Measurements from ENCODE around the gene CSGALNACT2.

Gene CSGALNACT2

DNA sequence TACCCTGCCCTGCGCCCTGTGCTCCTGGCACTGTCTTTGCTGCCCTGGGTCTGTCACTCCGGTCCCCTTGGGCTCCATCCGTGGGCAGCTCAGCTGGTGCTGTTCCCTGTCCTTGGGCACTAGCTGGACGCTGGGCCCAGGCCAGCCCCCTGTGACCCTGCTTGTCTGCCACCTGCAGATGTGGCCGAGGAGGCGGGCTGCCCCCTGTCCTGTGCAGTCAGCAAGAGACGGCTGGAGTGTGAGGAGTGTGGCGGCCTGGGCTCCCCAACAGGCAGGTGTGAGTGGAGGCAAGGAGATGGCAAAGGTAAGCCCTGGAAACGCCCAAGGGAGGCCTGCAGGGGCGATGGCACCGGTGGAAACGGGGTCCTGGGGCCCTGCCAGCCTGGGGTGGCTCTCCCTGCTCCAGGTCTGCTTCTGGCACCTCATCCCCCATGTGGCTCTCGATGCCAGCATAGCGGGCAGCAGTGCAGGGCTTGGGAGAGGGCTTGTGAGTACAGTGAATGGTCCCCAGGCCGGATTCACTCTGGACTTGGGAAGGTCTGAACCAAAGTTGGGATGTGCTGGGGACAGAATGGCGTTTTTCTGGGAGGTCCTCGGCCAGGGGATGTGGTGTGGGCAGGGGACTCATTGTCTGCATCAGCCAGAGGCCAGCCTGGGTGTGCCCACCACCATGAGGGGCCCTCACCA is 26.2 kb upstream of the CSGALNACT2 start:
- DNase-seq (ENCODE audit: low spot score): no peak

DNA sequence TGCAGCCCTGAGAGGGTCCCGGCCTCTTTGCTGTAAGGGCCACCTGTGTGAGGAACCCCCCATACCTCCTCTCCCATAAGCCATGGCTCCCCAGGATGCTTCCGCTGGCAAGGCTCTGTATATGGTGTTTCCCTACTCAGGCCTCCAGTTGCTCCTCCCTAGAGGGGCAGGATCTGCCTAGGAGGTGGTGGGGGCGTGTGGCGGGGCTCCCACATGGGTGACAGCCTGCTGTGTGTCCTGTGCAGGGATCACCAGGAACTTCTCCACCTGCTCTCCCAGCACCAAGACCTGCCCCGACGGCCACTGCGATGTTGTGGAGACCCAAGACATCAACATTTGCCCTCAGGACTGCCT is 25.7 kb upstream of the CSGALNACT2 start:
- DNase-seq (ENCODE audit: low spot score): no peak

GRCh38 chr10:43113201-43114087 is 24.8 kb upstream of the CSGALNACT2 start:
- DNase-seq (ENCODE audit: low spot score): no peak

GRCh38 chr10:43114088-43114742 is 24.0 kb upstream of the CSGALNACT2 start:
- DNase-seq (ENCODE audit: low spot score): no peak

- DNase-seq (ENCODE audit: low spot score): no peak
Measured at GRCh38 chr10:43114743-43115611, 23.3 kb upstream of the CSGALNACT2 start.

DNA sequence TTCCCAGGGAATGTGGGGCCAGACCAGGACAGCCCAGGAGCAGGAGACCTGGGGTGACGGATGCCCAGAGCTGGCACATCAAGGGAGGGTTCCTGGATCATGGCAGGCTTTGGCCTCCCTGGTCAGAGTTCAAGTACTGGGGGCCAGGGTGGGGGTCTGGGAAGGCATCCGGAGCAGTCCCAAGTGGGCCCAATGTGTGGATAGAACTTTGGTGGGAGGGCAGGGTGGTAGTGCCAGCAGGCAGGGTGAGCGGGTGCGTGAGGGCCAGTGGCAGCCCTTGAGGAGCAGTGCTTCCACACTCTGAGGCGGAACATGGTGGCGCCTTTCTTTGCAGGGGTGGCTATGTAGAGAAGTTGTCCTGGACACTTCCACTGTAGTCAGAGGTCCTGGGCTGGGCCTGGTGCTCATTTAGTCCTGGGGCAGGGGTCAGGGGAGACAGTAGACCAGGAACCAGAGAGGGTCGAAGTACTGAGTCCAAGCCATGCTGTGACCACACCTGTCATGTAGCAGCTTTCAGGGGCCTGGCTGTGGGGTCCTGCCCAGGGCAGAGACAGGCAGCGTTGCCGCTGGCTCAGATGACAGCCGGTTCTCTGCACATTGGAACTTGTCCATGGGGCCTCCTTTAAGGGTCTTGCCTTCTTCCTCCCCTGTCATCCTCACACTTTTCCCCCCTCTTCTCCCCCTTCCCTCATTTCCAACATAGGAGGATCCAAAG is 22.2 kb upstream of the CSGALNACT2 start:
- no peak for DNase-seq (ENCODE audit: low spot score)

DNA sequence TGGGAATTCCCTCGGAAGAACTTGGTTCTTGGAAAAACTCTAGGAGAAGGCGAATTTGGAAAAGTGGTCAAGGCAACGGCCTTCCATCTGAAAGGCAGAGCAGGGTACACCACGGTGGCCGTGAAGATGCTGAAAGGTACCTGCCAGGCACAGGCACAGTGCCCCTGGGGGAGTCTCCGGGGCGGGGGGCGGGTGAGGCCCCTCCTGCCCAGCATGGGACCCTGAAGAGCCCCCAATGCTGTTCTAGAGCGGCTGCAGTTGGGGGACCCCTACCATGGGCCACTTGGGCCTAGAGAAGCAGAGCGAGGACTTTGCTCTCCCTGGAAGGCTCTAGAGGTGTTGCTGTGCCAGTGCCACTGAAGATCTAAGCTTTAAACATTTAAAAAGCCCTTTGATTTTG is 21.6 kb upstream of the CSGALNACT2 start:
- DNase-seq (ENCODE audit: low spot score): no peak

- no peak for DNase-seq (ENCODE audit: low spot score)
Measured at GRCh38 chr10:43117031-43117776, 21.0 kb upstream of the CSGALNACT2 start.

DNA sequence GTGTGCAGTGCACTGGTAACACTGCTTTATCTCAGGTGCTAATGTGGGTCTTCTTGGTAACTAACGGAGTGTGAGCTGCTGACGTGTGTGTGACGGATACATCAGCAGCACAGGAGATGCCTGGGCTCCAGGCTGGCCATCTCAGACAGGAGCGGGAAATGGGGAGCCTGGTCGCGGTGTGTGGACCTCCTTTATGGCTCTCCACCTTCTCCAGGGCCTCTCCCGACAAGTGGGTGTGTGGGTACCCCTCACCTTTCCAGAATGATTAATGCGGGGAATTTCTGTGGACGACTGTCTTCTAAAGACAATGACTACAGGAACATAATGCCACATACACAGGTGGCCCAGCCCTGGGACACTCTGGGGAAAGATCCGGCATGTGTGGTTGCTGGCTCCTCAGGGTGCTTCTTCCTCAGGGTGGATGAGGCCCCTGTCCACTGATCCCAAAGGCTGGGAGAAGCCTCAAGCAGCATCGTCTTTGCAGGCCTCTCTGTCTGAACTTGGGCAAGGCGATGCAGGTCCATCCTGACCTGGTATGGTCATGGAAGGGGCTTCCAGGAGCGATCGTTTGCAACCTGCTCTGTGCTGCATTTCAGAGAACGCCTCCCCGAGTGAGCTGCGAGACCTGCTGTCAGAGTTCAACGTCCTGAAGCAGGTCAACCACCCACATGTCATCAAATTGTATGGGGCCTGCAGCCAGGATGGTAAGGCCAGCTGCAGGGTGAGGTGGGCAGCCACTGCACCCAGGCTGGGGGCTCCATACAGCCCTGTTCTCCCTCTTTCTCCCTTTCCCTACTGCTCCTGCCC is 20.3 kb upstream of the CSGALNACT2 start:
- DNase-seq (ENCODE audit: low spot score): no peak

GRCh38 chr10:43118631-43119415 is 19.4 kb upstream of the CSGALNACT2 start:
- DNase-seq (ENCODE audit: low spot score): no peak

DNA sequence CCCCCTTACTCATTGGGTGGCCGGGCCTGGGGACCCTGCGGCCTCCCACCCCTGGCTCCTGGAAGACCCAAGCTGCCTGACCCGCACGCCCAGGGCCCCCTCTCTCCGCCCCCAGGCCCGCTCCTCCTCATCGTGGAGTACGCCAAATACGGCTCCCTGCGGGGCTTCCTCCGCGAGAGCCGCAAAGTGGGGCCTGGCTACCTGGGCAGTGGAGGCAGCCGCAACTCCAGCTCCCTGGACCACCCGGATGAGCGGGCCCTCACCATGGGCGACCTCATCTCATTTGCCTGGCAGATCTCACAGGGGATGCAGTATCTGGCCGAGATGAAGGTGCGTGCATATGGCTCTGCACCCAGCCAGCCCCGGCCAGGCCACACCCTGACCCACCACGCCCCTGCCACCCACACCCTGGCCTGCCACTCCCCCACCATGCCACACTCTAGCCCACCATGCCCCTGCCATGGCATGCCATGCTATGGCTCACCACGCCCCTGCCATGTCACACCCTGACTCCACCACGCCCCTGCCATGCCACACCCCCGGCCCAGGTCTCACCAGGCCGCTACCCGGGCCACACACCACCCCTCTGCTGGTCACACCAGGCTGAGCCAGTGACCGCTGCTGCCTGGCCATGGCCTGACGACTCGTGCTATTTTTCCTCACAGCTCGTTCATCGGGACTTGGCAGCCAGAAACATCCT is 18.7 kb upstream of the CSGALNACT2 start:
- no peak for DNase-seq (ENCODE audit: low spot score)

DNA sequence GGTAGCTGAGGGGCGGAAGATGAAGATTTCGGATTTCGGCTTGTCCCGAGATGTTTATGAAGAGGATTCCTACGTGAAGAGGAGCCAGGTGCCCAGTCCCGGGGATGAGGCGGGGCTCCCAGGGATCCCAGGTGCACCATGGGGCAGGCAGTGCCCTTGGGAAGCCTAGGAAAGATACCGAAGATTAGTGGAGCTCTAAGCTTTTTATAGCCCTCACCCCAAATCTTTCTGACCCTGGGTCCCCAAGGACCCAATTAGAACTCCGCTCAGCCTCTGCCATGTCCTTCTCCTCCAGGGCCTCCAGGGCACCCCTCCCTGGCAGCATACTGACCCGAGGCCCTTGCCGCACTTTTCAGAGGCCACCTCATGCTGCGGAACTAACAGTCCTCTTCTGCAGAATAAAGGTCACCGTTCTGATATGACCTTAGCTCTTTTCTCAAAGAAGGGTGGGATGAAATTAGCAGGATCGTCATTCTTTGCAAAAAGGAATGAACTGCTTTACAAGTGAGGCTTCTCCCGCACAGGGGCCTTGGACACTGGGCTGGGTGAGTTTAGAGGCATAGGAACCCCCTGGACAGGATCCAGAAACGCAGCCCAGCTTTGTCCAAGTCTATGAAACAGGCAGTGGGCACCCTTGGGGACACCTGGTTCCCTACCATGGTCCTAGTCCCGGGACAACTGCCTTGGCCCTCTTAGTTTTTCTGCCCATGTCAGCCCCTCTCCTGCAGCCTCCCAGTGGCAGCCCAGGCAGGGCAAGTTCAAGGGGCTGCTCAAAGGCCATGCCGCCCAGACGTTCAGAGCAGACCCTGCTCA is 17.9 kb upstream of the CSGALNACT2 start:
- no peak for DNase-seq (ENCODE audit: low spot score)

- DNase-seq (ENCODE audit: low spot score): peak; percentile 33
Measured at GRCh38 chr10:43120929-43121314, 17.3 kb upstream of the CSGALNACT2 start.

DNA sequence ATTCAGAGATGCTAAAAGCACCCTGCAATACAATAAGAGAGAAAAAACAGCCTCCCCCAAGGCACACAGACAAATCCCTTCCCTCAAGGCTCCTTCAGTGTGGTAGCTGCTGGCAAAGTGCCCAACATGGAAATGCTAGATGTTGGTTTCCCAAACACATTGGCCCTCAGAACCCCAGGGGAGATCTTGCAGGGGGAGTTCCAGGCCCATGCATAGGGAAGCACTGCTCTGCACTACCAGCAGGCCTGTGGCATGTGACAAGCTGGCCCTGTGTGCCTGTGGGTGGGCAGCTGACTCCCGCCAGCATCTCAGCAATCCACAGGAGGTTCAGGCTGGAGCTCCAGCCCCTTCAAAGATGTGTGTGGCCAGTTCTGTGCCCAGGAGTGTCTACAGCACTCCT is 16.8 kb upstream of the CSGALNACT2 start:
- DNase-seq (ENCODE audit: low spot score): no peak

GRCh38 chr10:43122096-43122495 is 16.1 kb upstream of the CSGALNACT2 start:
- DNase-seq (ENCODE audit: low spot score): no peak

DNA sequence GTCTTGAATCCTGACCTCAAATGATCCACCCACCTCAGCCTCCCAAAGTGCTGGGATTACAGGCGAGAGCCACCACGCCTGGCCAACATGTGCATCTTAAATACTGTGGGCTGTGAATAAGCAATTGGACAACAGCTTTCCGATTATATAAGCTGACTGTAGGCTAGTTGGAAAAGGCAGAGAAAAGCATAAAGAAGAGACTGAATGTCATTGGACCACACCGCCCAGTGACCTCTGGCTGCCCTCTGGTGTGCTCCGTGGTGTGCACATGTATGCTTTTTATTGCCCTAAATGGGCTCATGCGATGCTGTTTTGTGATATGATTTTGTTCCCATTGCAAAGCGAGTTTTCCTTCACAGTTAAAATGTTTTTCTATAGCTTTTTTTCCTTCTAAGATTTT is 15.4 kb upstream of the CSGALNACT2 start:
- DNase-seq (ENCODE audit: low spot score): no peak

DNA sequence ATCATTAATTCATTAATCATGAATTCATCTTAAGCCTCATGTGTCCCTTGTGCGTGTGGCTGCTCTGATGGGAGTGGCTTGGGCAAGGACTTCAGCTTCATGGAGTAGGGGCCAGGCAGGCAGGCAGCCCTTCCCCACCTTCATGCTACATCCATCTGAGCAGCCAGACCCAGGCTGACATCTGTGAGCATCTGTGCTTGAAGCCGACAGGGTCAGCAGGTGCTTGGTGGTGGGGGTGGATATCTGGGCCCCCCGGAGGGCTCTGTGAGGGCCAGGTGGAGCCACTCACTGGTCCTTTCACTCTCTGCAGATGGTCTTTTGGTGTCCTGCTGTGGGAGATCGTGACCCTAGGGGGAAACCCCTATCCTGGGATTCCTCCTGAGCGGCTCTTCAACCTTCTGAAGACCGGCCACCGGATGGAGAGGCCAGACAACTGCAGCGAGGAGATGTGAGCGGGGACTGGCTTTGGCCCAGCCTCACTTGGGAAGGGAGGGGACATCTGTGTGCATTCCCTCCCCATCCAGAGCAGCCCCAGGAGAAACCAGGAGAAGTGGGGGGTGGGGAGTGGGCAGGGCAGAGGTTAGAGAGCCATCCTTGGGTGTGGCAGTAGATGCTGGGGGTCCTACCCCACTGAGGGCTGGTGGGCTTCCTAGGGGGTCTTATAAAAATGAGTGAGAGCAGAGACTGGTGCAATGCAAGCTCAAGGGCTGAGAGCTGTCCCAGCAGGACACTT is 14.7 kb upstream of the CSGALNACT2 start:
- no peak for DNase-seq (ENCODE audit: low spot score)

Data from NAMALWA (cell line).